ENCODE results near the gene PRDM16. TPM values are rescaled to one million over a fixed set of nuclear protein-coding genes. Genes with fewer than 3 reads are reported as not detected.

The PRDM16 gene
- total RNA-seq, 1 experiment from 2014 or later, result 0.17 TPM

GRCh38 chr1:3266870-3267549 is 198.0 kb downstream of the PRDM16 start:
- Histone ChIP-seq H2AK5ac (ENCODE audit: insufficient read length, low read length) (no peak overlapping the region), H3K4me2 (ENCODE audit: insufficient read depth, insufficient read length, low read length) (no peak overlapping the region), H3K14ac (ENCODE audit: insufficient read depth, low read length) (no peak overlapping the region; the same call in 1 of the 2 replicates), H2AFZ (ENCODE audit: low read length) (no peak overlapping the region), H3K4ac (ENCODE audit: low read depth, low read length) (no peak overlapping the region), H2BK15ac (ENCODE audit: low read depth, low read length) (no peak overlapping the region), H3K9ac (ENCODE audit: extremely low read depth, insufficient read length, low read length) (no peak overlapping the region), H2BK120ac (ENCODE audit: low read depth, low read length, poor library complexity, severe bottlenecking) (no peak overlapping the region), H3K23me2 (ENCODE audit: insufficient read length, low read depth, low read length, poor library complexity, severe bottlenecking) (no peaks in the 10 kb centered on the region), H2BK5ac (ENCODE audit: insufficient read length, low read length) (no peak overlapping the region), H4K5ac (ENCODE audit: insufficient read length, low read depth, low read length) (no peak overlapping the region), H4K91ac (ENCODE audit: insufficient read length, low read depth, low read length) (no peak overlapping the region), H4K20me1 (ENCODE audit: control insufficient read depth, insufficient read depth, insufficient read length) (no peaks in the 10 kb centered on the region), H2BK12ac (ENCODE audit: insufficient read length, low read depth, low read length) (no peak overlapping the region), H3K18ac (ENCODE audit: insufficient read length, low read depth, low read length) (no peak overlapping the region), H3K4me1 (ENCODE audit: insufficient read depth, low read length) (no peaks in the 10 kb centered on the region), H3K79me1 (ENCODE audit: insufficient read depth, low read depth, low read length, poor library complexity, severe bottlenecking) (no peaks in the 10 kb centered on the region), H3K9me3 (ENCODE audit: control insufficient read depth, low read depth, low read length) (no peaks in the 10 kb centered on the region), H4K8ac (replicated peaks; ENCODE audit: insufficient read length, low read depth, low read length) (no peak overlapping the region), H3K23ac (ENCODE audit: insufficient read length, low read depth, low read length) (no peak overlapping the region), H2BK20ac (ENCODE audit: low read depth, low read length, poor library complexity, severe bottlenecking) (no peak overlapping the region), H3K79me2 (ENCODE audit: insufficient read depth, low read length) (no peaks in the 10 kb centered on the region), H3T11ph (ENCODE audit: low read length) (no peak overlapping the region), H3K27ac (ENCODE audit: insufficient read length, low read depth, low read length) (no peak overlapping the region), H3K56ac (ENCODE audit: insufficient read length, low read depth, low read length) (no peak overlapping the region), H3K27me3 (ENCODE audit: insufficient read depth, low read length) (no peaks in the 10 kb centered on the region)
- H3K27me3 Mint-ChIP-seq (ENCODE audit: low read depth), result peaks cover 2% of the 10 kb centered on the region
- H3K4me1 Mint-ChIP-seq, result peaks cover 8 to 16% of the 10 kb centered on the region in 2 experiments
- DNase-seq, result no peak
- H3K4me3 Mint-ChIP-seq, result no peak overlapping the region
- H3K9me3 Mint-ChIP-seq, result peaks cover 0 to 7% of the 10 kb centered on the region in 2 experiments; a peak in 3 of 5 replicates
- H3K27ac Mint-ChIP-seq, result no peak overlapping the region
- WGBS (ENCODE audit: extremely low coverage, insufficient read length, low lambda C conversion rate), result no CpG with 5 or more reads among the region's 27 CpGs
- H3K36me3 Mint-ChIP-seq (ENCODE audit: insufficient read depth in 1 of 3, low read depth in 3 of 3), result no peaks in the 10 kb centered on the region
- no peak for TF ChIP-seq CTCF (conservative IDR thresholded peaks at IDR 0.05)

Measured in H9 (cell line).